BJ (cell line): Measurements from ENCODE around the gene GRAMD4. TPM values are rescaled to one million over a fixed set of nuclear protein-coding genes. Genes with fewer than 3 reads are reported as not detected.

Experiments
- CTCF ChIA-PET: fragments of 350-600 bp; formaldehyde crosslinking; extraction: SDS; loops from one replicate; lab custom pipeline; 2021; ENCODE audit warnings: antibody characterized with exemption, inconsistent platforms; lab: Yijun Ruan, JAX
- POLR2A ChIA-PET: fragments of 300-600 bp; sonication (Branson Sonifier 250); formaldehyde crosslinking; extraction: SDS; loops from one replicate; lab custom pipeline; 2021; ENCODE audit warnings: antibody characterized with exemption; lab: Charles Lee
- DNase-seq: peaks from one replicate; pipeline ENCODE4 v3.0.0-alpha.2; 2011; ENCODE audit warnings: low read depth
- H3K27me3 ChIP-seq: 2 replicates; pipeline ENCODE4 v1.6.0; 2011; ENCODE audit warnings: low read length; ENCODE audit not compliant: control insufficient read depth, insufficient read depth
- H3K36me3 ChIP-seq: 2 replicates; pipeline ENCODE4 v1.5.1; 2011; ENCODE audit warnings: low read length; ENCODE audit not compliant: control insufficient read depth, insufficient read depth
- H3K4me3 ChIP-seq: 2 replicates; pipeline ENCODE4 v1.5.1; 2011; ENCODE audit warnings: low read depth, mild to moderate bottlenecking, control low read depth, low read length
- polyA plus RNA-seq: library from polyadenylated mRNA; depleted of rRNA; stranded (reverse); fragments of >200 nt; gene quantifications from 2 replicates; pipeline ENCODE4 v1.2.3, GENCODE V29; 2011
- TF ChIP-seq, protein P1 (sequence below): IDR thresholded peaks from 2 replicates; pipeline ENCODE4 v1.5.1; 2011; ENCODE audit warnings: low read depth, mild to moderate bottlenecking, control low read depth, inconsistent platforms, low read length, moderate library complexity; ENCODE audit not compliant: insufficient read depth

GRAMD4 gene
- polyA plus RNA-seq, 1 experiment: 10.3 TPM

DNA sequence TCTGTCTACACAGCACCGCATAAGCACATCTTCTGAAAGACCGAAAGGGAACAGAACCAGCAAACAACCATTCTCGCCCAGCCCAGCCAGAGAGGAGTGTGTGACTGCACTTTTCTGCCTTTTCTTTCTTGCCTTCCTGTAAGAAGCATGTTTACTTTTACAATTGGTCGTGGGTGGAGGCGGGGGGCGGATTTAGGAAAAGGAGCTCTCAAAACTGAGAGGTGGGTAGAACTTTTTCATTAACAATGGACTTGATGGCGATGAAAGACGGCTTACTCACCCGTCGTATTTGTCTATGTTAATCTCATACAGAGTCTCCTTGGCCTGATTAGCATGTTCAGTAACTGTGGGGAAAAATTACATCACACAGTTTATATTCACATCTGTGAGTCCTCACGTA, 90.6 kb downstream of the GRAMD4 start:
- DNase-seq: no peak
- ChIA-PET POLR2A (no interaction called here), CTCF (no interaction called here)
- H3K36me3 ChIP-seq: peaks cover 26% of the 10 kb centered on the region
- no peaks in the 10 kb centered on the region for H3K27me3 ChIP-seq
- TF ChIP-seq, protein P1, sequence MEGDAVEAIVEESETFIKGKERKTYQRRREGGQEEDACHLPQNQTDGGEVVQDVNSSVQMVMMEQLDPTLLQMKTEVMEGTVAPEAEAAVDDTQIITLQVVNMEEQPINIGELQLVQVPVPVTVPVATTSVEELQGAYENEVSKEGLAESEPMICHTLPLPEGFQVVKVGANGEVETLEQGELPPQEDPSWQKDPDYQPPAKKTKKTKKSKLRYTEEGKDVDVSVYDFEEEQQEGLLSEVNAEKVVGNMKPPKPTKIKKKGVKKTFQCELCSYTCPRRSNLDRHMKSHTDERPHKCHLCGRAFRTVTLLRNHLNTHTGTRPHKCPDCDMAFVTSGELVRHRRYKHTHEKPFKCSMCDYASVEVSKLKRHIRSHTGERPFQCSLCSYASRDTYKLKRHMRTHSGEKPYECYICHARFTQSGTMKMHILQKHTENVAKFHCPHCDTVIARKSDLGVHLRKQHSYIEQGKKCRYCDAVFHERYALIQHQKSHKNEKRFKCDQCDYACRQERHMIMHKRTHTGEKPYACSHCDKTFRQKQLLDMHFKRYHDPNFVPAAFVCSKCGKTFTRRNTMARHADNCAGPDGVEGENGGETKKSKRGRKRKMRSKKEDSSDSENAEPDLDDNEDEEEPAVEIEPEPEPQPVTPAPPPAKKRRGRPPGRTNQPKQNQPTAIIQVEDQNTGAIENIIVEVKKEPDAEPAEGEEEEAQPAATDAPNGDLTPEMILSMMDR: no peak
- H3K4me3 ChIP-seq: no peak overlapping the region

DNA sequence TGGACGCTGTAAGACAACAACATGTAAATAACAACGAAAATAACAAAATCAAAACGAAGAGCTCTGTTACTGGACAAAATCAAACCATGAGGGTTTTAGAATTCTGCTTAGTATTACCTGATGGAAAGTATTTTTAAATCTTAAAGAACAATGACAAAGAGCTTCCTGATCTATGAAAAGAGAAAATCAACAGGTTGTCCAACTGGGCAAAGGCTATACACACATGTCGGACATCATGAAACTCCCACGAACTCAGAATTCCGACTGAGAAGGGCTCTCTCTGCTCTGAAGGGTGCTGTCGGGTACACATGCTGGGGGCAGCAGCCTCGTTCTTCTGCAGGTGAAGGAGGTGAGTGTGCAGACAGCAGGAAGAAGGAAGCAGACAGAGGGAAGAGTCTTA, 92.1 kb downstream of the GRAMD4 start:
- H3K36me3 ChIP-seq: peaks cover 21% of the 10 kb centered on the region
- ChIA-PET POLR2A (no interaction called here), CTCF (interaction anchor here (1.0 kb wide), 1 partner anchor 46 kb away, joined by 3 read pairs; no protein-coding TSS in a partner anchor)

DNA sequence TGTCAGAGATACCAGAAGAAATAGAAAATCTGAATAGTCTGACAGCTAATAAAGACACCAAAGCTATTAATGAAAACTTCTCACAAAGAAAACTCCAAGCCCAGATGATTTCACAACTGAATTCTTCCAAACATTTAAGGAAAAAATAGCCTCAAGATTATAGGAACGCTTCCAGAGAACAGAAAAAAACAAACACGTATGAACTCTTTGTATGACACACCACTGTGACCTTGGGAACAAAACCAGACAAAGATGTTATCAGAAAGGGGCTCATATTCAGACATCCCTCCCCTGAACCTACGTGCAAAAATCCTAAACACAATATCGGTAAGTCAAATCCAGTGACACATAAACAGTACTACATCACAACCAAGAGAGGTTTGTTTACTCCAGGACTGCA, 94.4 kb downstream of the GRAMD4 start:
- ChIA-PET CTCF (no interaction called here), POLR2A (no interaction called here)
- Histone ChIP-seq H3K27me3 (no peaks in the 10 kb centered on the region), H3K36me3 (peaks cover 10% of the 10 kb centered on the region), H3K4me3 (no peak overlapping the region)
- TF ChIP-seq, protein P1: no peak
- DNase-seq: no peak

More for the DNA sequence above, 92.1 kb downstream of the GRAMD4 start:
- no peaks in the 10 kb centered on the region for H3K27me3 ChIP-seq
- no peak for DNase-seq
- TF ChIP-seq, protein P1: no peak
- no peak overlapping the region for H3K4me3 ChIP-seq

DNA sequence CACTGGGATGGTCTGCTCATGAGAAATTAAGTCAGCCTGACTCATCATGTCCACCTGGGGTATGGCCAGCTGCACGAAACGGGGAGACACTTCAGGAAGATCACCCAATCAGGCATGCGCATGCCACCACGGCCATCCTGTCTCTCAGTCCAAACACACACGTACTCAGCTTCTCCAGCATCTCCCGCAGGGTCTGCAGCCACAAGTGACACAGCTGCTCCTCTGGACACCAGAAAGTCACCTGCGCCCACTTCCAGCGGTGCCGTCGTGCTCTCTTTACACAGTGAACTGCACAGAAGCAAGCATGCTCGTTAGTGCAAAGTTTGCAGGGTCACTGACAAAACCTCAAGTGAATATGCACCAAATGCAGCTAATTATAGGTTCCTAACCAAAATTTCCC, 99.7 kb downstream of the GRAMD4 start:
- TF ChIP-seq, protein P1: no peak
- no peak overlapping the region for H3K4me3 ChIP-seq
- ChIA-PET CTCF (no interaction called here), POLR2A (no interaction called here)
- no peak for DNase-seq
- H3K27me3 ChIP-seq: no peaks in the 10 kb centered on the region
- H3K36me3 ChIP-seq: peaks cover 12% of the 10 kb centered on the region

DNA sequence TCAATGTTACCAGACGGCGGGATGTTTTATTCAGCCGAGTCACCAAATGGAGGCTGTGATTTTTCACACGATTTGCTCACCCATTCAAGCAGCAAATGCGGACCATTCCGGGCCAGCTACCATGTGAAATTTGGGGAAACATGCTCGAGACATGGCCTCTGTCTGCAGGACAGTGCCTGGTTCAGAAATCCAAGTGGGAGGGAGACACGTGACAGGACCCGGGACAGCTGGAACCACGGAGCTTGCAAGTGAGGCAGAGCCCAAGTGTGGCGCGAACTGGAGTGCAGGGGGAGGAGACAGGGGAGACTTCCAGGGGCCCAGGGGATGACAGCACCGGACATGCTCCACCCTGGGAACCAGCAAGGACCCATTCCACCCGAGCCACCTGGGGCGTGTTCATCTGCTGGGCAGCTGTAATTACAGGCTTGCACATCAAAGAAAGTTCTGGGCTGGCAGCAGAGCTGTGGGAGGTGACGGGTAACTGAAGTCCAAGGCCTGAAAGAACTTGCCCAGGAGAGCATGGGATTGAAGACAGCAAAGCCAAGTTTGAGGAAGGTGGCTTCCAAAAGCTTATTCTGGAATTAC, 101.4 kb downstream of the GRAMD4 start:
- no peak overlapping the region for H3K4me3 ChIP-seq
- no peak for DNase-seq
- TF ChIP-seq, protein P1: no peak
- peaks cover 12% of the 10 kb centered on the region for H3K36me3 ChIP-seq
- ChIA-PET CTCF (interaction anchor here (0.7 kb wide), 1 partner anchor 333 kb away, joined by 3 read pairs; no protein-coding TSS in a partner anchor), POLR2A (no interaction called here)
- H3K27me3 ChIP-seq: no peaks in the 10 kb centered on the region
